Stimulated activated CD8-positive, alpha-beta memory T cell treated with anti-CD3 and anti-CD28 coated beads, Interleukin-15, amount 100 ng/mL, for 24 hours (primary cell): Measurements from ENCODE around the gene HPRT1.
"Not testable (repeated sequence)": the region's sequence is repeated elsewhere in the genome, so short reads cannot be mapped to it uniquely, and the experiment has no call there.

Source experiments
- DNase-seq: peaks from one replicate; pipeline ENCODE4 v3.0.0-alpha.2; 2020; ENCODE audit warnings: low read depth

The HPRT1 gene, protein sequence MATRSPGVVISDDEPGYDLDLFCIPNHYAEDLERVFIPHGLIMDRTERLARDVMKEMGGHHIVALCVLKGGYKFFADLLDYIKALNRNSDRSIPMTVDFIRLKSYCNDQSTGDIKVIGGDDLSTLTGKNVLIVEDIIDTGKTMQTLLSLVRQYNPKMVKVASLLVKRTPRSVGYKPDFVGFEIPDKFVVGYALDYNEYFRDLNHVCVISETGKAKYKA

DNA sequence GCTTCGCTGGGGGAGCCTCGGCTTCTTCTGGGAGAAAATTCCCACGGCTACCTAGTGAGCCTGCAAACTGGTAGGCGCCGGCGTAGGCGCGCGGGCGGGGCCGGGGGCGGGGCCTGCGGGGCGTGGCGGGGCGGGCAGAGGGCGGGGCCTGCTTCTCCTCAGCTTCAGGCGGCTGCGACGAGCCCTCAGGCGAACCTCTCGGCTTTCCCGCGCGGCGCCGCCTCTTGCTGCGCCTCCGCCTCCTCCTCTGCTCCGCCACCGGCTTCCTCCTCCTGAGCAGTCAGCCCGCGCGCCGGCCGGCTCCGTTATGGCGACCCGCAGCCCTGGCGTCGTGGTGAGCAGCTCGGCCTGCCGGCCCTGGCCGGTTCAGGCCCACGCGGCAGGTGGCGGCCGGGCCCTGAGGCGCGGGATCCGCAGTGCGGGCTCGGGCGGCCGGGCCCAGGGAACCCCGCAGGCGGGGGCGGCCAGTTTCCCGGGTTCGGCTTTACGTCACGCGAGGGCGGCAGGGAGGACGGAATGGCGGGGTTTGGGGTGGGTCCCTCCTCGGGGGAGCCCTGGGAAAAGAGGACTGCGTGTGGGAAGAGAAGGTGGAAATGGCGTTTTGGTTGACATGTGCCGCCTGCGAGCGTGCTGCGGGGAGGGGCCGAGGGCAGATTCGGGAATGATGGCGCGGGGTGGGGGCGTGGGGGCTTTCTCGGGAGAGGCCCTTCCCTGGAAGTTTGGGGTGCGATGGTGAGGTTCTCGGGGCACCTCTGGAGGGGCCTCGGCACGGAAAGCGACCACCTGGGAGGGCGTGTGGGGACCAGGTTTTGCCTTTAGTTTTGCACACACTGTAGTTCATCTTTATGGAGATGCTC, at the start of gene HPRT1:
TSS of gene HPRT1 (plus strand) at position 161 of the 857 bp plus-strand sequence. CDS start at position 308, 147 bp downstream.
- peak; percentile 46 for DNase-seq

DNA sequence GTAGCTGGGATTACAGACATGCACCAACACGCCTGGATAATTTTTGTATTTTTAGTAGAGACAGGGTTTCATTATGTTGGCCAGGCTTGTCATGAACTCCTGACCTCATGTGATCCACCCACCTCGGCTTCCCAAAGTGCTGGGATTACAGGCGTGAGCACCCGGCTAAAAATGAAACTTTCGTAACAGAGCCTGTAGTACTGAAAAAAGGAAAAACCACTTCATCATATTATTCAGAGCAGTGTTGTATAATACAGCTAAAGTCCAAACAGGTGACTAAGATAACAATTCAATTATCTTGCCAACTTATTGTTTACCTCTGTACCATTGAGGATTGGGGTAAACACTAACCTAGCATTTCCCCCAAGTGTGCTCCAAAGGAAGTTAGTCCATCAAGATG, 43.9 kb upstream of the HPRT1 start:
- no peak for DNase-seq

DNA sequence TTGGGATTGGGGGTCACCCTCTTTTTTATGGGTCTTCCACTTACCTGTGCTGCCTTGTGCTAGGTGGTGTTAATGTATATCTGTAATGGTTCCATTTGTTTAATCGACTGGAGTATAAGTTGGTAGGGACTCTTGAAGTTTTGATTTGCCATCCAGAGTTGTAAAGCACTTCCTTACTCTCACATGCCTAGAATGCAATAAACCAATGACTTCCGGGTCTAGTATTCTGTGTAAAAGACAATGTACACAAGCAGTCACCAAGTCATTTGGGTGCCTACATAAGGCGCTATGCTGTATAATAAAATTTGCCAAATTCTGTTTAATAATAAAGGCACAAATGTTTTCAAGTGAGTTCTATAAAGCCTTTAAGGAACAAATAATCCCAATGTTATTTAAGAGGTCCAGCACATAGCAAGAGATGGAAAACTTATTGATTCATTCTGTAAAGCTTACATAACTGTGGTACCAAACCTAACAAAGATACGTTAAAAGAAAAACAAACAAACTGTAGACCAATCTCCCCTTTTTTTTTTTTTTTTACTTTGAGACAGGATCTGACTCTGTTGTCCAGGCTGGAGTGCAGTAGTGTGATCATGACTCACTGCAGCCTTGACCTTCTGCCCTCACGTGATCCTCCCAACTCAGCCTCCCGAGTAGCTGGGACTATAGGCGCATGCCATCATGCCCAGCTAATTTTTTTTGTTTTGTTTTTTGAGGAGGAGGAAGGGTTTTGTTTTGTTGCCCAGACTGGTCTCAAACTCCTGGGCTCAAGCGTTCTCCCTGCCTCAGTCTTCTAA, 41.5 kb upstream of the HPRT1 start:
- no peak for DNase-seq

DNA sequence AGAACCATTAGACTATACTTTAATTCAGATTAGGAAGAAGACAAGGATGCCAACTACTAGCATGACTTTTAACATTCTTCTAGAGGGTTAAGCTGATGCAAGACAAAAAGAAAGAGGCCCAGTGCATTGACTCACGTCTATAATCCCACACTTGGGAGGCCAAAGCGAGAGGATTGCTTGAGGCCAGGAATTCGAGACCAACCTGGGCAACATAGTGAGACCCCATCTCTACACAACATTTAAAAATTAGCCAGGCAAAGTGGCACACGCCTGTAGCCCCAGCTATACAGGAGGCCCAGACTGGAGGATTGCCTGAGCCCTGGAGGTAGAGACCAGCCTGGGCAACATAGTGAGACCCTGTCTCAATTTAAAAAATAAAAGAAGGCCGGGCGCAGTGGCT, 40.2 kb upstream of the HPRT1 start:
- DNase-seq = no peak

DNA sequence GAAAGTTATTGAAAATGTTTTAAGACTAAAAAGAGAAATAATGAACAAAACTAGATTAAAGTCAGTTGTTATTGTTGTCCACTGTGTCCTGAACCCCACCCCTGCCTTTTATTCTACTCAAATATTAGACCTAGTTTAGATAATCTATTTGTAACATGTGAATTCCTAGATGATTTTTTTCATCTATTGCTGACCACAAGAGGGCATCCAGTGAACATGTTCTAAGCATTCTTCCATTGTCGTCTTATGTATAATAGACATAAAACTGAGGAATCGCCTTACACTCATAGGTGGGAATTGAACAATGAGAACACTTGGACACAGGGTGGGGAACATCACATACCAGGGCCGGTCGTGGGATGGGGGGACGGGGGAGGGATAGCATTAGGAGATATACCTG, 36.4 kb upstream of the HPRT1 start:
- DNase-seq = no peak

DNA sequence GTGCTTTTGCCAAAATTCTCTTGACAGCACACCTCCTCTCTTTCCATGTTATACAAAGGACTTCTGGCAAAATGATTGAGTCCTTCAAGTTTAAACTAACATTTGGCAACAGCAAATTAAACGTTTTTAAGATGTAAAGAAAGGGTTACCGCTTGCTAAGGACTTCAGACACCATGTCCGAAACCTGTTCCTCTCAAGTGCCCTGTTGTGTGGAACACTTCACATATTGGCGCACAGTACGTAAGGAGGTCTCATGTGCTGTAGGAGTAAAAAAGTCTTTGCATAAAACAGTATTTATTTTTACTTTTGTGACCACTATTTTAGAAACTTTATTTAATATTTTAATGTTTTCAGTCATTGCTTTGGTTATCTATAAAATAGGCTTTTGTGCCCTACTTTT, 33.7 kb upstream of the HPRT1 start:
- no peak for DNase-seq

DNA sequence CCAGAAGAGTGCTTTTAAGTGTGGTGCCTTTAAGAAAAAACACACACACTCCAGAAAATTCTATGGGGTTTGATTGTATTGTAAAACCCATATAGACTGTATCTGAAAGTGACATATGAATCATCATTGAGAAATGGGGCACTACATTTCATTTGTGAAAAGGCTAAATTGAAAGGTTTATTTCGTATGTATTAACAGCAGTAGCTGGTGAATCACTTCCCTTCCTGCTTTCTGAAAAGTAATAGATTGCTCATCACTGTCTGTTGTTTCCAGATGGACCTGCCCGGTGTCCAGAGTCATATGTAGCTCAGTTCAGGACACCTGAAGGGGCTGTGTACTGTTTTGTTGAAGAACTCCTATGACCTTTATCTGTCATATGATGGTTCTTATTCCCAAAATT, 28.1 kb upstream of the HPRT1 start:
- no peak for DNase-seq

DNA sequence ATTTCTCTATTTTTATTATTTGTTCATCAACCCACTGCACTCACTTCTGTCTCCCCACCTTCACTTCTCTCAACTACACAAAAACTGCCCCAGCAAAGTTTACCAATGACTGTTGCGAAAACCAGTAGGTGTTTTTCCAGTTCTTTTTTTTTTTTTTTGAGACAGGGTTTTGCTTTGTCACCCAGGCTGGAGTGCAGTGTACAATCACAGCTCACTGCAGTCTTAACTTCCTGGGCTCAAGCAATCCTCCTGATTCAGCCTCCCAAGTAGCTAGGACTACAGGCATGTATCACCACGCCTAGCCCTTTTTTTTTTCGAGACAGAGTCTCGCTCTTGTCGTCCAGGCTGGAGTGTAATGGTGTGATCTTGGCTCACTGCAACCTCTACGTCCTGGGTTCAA, 24.1 kb upstream of the HPRT1 start:
- no peak for DNase-seq

DNA sequence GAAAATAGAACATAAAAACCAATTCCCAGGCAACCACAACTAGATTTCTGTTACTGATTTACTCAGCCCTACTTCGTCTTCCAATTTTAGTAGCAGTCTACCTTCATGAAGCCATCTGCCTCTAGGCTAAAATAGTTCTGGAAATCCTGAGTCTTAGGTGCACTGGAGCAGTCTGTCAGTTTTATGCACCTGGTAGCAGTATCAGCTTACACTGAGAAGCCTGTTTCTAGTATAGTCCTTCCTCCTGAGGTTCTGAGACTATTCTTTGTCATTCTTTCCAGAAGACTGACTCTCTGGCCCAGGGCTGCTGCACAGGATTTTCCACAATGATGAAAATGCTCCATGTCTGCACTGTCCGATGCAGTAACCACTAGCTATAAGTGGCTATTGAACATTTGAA, 16.9 kb upstream of the HPRT1 start:
- DNase-seq = no peak

DNA sequence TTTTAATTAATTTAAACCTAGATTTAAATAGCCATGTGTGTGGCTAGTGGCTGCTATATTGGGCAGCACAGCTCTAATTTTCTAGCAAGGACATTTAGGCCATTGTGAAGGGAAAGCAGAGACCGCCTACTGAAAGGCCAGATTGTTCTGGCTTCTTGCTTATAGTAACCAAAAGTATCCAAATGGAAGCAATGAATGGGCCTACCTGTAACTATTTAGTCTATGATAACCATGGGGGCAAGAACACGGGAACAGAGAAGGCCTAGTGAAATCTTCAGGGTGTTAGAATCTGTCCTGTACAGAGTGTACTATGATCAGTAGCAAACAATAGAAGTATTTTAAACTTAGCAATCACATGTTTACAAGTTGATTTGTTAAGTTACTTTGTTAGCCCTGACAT, 16.5 kb upstream of the HPRT1 start:
- DNase-seq = no peak

DNA sequence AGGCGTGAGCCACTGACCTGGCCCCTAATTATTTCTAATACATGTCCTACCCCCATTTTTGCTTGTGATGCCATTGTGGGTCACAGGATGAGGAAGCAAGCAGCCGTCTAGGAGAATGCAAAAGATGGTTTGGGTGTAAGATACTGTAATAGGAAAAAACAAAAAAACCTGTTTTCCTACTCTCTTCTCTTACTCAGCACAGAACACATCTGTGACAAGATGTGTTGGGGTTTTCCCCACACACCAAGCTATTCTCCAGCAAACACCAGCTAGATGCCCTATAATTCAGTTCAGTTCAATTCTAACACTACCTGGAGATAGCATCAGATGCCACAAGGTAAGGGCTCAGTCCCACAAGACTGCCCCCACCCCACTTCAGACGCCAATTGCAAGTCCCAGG, 15.3 kb upstream of the HPRT1 start:
- DNase-seq = no peak

DNA sequence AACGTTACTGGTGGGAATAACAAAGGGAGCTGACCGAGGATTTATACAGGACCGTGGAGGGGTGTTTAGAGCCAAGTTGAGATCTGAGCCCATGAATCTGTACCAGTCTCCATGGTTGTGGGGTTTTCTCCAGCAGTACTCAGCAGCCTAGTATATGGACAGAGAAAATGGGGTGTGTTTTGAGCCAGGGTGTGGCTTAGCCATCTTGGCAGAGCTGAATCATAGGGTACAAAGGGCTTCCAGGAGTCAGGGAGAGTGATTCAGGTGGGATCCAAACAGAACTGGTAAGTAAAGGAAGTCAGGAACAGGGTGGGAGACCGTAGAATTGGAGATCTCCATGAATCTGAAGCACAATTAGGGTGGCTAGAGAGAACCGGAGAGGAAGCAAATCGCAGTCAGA, 7.4 kb upstream of the HPRT1 start:
- DNase-seq = no peak

DNA sequence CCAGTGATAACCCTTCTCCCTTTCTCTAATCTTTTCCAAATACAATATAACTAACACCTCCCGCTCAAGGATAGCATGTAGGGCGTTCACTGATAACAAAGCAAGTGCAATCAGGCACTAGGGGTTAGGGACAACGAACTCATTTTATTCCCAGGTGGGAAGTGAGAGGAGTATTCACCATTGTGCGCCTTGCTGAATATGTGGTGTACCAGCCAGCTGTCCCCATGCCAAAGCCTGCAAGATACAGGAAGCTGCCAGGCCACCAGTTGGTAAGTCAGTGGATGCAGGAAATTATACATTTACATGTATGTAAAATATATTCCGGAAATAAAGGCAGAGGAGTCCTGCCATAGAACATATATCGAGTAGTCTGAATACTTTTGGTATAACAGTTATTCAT, 6.3 kb upstream of the HPRT1 start:
- DNase-seq = no peak

DNA sequence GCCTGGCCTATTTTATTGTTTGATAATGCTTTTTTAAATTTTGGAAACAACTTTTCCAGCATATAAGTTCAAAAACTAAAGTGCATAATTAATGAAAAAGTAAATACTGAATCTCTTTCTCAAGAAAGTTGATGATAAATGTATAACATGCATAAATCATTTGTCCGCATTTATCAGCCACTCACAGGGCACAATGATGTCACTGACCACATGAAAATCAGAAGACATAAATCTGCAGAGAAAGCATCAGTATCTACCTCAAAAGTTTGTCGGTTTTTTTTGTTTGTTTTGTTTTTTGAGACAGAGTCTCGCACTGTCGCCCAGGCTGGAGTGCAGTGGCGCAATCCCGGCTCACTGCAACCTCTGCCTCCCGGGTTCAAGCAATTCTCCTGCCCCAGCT, 5.5 kb upstream of the HPRT1 start:
- no peak for DNase-seq

DNA sequence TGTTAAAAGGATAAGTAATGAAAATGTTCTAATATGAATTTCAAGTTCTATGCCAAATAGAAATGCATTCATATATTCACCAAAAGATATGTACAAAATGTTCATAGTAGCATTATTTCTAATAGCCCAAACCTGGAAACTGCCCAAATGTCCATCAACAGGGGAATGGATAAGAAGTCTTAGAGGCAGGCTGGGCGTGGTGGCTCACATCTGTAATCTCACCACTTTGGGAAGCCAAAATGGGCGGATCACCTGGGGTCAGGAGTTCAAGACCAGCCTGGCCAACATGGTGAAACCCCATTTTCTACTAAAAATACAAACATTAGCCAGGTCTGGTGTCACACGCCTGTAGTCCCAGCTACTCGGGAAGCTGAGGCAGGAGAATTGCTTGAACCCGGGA, 2.3 kb upstream of the HPRT1 start:
- DNase-seq = no peak

DNA sequence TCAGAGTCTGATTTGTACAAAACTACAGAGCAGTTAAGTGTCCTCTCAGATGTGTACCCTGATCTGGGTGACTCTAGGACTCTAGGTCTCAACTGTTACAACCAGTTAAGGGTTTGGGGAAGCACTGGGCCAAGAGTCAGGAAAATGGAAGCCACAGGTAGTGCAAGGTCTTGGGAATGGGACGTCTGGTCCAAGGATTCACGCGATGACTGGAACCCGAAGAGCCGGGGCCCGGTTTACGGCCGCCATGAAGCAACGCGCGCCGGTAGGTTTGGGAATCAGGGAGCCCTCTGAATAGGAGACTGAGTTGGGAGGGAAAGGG, 321 bp upstream of the HPRT1 start:
- DNase-seq = no peak

DNA sequence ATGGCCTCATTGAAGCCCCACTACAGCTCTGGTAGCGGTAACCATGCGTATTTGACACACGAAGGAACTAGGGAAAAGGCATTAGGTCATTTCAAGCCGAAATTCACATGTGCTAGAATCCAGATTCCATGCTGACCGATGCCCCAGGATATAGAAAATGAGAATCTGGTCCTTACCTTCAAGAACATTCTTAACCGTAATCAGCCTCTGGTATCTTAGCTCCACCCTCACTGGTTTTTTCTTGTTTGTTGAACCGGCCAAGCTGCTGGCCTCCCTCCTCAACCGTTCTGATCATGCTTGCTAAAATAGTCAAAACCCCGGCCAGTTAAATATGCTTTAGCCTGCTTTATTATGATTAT, 876 bp downstream of the HPRT1 start:
- DNase-seq = no peak

DNA sequence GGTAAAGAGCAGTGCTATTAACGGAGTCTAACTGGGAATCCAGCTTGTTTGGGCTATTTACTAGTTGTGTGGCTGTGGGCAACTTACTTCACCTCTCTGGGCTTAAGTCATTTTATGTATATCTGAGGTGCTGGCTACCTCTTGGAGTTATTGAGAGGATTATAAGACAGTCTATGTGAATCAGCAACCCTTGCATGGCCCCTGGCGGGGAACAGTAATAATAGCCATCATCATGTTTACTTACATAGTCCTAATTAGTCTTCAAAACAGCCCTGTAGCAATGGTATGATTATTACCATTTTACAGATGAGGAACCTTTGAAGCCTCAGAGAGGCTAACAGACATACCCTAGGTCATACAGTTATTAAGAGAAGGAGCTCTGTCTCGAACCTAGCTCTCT, 1.5 kb downstream of the HPRT1 start:
- no peak for DNase-seq

DNA sequence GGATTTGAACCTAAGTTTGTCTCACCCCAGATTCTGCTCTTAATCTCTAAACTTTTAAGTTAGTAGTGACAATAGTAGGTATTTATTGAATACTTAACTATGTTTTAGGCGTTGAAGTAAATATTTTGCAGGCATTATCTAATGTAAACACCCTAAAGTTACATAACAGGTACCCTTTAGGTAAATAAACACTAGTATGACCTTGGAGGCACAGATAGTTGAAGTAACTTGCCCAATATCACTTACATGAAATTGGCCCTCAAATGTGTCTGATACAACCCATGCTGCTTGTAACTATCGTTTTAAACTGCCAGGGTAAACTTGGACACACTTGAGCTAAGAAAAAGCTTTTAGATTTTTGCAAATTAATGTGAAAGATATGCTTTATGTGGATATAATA, 3.0 kb downstream of the HPRT1 start:
- DNase-seq = no peak

DNA sequence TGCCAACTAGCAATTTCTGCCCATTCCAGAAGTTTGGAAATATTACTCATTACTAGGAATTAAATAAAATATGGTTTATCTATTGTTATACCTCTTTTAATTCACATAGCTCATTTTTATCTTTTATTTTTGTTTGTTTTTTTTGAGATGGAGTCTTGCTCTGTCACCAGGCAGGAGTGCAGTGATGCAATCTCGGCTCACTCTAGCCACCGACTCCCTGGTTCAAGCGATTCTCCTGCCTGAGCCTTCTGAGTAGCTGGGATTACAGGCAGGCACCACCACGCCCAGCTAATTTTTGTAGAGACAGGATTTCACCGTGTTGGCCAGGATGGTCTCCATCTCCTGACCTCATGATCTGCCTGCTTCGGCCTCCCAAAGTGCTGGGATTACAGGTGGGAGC, 4.5 kb downstream of the HPRT1 start:
- not testable (repeated sequence) for DNase-seq

DNA sequence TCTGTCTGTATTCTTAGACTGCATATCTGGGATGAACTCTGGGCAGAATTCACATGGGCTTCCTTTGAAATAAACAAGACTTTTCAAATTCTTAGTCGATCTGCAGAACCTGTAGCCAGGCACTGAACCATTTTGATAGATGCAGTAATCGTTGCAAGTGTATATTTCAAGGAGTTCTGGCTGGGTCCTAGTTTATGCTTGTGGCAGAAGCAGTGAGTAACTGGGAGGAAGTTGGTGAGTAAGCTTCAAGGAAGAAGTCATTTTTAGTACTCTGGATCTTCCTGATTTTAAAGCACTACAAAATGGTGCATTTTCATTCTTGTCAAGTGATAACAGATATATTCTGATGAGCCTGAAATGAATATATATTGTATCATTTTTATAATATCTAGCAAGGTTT, 9.5 kb downstream of the HPRT1 start:
- DNase-seq = no peak

DNA sequence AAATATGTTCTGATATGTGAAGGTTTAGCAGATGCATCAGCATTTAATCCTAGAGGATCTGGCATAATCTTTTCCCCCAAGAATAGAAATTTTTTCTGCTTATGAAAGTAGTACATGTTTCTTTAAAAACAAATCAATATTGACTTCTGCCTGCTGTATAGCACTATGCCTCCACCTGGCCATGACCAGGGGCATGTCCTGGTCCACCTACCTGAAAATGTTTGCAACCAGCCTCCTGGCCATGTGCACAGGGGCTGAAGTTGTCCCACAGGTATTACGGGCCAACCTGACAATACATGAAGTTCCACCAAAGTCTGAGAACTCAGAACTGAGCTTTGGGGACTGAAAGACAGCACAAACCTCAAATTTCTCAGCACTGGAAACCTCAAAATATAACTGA, 10.0 kb downstream of the HPRT1 start:
- no peak for DNase-seq

DNA sequence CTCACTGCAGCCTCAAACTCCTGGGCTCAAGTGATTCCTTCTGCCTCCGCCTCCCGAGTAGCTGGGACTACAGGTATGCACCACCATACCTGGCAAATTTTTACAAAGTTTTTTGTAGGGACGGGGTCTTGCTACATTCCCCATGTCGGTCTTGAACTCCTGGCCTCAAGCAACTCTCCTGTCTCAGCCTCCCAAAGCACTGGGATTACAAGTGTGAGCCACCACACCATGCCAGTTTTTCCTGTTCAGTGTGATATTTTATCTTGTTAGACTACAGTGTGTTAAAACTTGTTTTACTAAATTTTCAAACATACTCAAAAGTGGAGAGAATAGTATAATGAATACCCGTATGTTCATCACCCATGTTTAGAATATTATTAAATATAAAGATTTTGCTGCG, 12.1 kb downstream of the HPRT1 start:
- DNase-seq = no peak
